PFSK-1 (cell line): ENCODE data around the gene AKAP8L.

Source experiments
- FOXP2 ChIP-seq: optimal IDR thresholded peaks from 2 replicates; pipeline ENCODE3; 2011; ENCODE audit warnings: borderline replicate concordance, control low read depth, inconsistent platforms; ENCODE audit not compliant: insufficient read depth; ENCODE audit errors: extremely low read length, extremely low read depth
- POLR2AphosphoS5 ChIP-seq: IDR thresholded peaks from 2 replicates; pipeline ENCODE4 v1.6.1; 2012; ENCODE audit warnings: low read depth, mild to moderate bottlenecking, control low read depth, low read length, moderate library complexity
- SIN3A ChIP-seq: IDR thresholded peaks from 2 replicates; pipeline ENCODE4 v1.6.1; 2012; ENCODE audit warnings: mild to moderate bottlenecking, low read length, moderate library complexity, borderline replicate concordance; ENCODE audit not compliant: insufficient read depth
- TAF1 ChIP-seq: IDR thresholded peaks from 2 replicates; pipeline ENCODE4 v1.6.1; 2012; ENCODE audit warnings: low read length, control low read depth, borderline replicate concordance; ENCODE audit not compliant: insufficient read depth
- TF ChIP-seq, protein P1 (sequence below), 2 experiments: IDR thresholded peaks; 2 replicates each; pipeline versions ENCODE4 v1.6.1 to v1.8.0; 2011 to 2012; ENCODE audit warnings: low read depth in 2 of 2, low read length in 2 of 2, control low read depth in 1 of 2, inconsistent platforms in 1 of 2, mild to moderate bottlenecking in 1 of 2, moderate library complexity in 1 of 2; ENCODE audit not compliant: insufficient read depth in 1 of 2

DNA sequence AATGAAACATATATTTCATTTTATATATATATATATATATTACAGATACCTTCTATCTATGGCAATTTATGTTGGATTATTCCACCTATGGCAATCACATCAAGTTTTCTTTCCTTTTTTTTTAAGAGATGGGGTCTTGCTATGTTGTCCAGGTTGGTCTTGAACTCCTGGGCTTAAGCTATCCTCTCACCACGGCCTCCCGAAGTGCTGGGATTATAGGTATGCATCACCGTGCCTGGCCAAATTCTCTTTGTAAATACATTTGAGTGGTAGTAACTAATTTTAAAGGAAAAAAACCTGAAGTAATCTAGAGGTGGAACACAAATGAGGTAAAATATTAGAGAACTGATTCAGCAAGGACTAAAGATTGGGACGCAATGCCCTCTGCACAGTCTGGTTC lies 64.9 kb downstream of the AKAP8L start:
- TF ChIP-seq TAF1 (no peak), POLR2AphosphoS5 (no peak), SIN3A (no peak), FOXP2 (no peak)
- TF ChIP-seq, protein P1, sequence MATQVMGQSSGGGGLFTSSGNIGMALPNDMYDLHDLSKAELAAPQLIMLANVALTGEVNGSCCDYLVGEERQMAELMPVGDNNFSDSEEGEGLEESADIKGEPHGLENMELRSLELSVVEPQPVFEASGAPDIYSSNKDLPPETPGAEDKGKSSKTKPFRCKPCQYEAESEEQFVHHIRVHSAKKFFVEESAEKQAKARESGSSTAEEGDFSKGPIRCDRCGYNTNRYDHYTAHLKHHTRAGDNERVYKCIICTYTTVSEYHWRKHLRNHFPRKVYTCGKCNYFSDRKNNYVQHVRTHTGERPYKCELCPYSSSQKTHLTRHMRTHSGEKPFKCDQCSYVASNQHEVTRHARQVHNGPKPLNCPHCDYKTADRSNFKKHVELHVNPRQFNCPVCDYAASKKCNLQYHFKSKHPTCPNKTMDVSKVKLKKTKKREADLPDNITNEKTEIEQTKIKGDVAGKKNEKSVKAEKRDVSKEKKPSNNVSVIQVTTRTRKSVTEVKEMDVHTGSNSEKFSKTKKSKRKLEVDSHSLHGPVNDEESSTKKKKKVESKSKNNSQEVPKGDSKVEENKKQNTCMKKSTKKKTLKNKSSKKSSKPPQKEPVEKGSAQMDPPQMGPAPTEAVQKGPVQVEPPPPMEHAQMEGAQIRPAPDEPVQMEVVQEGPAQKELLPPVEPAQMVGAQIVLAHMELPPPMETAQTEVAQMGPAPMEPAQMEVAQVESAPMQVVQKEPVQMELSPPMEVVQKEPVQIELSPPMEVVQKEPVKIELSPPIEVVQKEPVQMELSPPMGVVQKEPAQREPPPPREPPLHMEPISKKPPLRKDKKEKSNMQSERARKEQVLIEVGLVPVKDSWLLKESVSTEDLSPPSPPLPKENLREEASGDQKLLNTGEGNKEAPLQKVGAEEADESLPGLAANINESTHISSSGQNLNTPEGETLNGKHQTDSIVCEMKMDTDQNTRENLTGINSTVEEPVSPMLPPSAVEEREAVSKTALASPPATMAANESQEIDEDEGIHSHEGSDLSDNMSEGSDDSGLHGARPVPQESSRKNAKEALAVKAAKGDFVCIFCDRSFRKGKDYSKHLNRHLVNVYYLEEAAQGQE (IDR thresholded peaks at IDR 0.05; ENCODE audit: insufficient read depth in 1 of 2, low read depth in 2 of 2, low read length in 2 of 2), result no peak
